ENCODE data around the gene NHERF2.
A peak's percentile ranks its signal among the peaks of the same experiment; 100 is the strongest.

NHERF2 gene

DNA sequence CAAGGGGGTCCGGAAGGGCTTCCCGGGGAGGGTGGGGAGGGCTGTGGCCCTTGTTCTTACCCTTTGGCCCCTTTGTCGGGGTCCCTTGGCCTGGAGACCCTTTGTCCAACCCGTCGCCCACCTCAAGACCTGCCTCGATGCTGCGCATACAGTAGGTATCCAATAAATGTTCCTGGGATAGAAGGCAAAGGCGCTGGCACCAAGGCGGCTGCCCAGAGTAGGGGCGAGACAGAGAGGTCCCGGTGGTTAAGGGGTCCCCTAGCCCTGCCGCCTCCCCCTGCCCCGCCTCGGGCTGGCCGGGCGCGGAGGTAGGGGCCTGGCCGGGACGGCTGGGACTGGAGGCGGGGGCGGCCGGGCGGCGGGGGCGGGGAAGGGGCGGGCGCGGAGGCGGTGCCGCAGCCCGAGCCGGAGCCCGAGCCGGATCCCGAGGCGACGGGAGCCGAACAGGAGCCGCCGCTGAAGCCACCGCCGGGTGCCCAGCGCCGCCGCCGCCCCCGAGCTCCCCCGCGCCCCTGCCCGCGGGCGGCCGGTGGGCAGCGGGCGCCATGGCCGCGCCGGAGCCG, at the start of gene NHERF2:
Gene NHERF2 (plus strand): TSS at position 442 of the 563 bp plus-strand sequence. CDS start 104 bp downstream, at position 546.
- peaks cover 10% of the 10 kb centered on the region for H3K4me1 ChIP-seq (ENCODE audit: control insufficient read depth, insufficient read depth, low read length)
- no peak within 1 kb of the TSS for H3K27ac ChIP-seq (ENCODE audit: low read depth, low read length)
- H3K27me3 ChIP-seq (ENCODE audit: control insufficient read depth, insufficient read depth, low read length) = peaks cover 2% of the 10 kb centered on the region
- peaks cover 3% of the 10 kb centered on the region for H3K36me3 ChIP-seq (ENCODE audit: control insufficient read depth, insufficient read depth, low read length)
- H3K4me3 ChIP-seq (ENCODE audit: low read length) = peak within 1 kb of the TSS; percentile 60
- H3K9ac ChIP-seq (ENCODE audit: low read length) = no peak within 1 kb of the TSS

DNA sequence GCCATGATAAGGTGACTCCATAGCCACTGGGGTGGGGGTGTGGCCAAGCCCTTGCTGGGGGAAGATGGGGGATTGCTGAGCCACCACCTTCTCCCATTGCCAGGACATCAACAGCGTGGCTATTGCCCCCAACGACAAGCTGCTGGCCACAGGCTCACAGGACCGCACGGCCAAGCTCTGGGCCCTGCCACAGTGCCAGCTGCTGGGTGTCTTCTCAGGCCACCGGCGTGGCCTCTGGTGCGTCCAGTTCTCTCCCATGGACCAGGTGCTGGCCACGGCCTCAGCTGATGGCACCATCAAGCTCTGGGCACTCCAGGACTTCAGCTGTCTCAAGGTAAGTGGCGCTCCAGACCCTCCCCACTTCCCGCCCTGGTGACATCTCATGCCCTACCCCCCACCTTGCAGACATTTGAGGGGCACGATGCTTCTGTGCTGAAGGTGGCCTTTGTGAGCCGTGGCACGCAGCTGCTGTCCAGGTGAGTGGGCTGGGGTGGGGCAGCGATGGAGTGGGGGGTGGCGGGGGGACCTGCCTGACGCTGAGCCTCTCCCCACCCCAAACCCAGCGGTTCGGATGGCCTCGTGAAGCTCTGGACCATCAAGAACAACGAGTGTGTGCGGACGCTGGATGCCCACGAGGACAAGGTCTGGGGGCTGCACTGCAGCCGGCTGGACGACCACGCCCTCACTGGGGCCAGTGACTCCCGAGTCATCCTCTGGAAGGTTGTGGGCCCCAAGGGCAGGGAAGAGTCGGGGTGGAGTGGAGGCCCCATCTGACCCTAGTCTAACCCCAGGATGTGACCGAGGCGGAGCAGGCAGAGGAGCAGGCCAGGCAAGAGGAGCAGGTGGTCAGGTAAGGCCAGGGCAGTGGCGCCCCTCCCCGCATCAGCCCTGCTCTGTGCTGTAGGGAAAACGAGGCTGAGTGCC, 49.5 kb upstream of the NHERF2 start:
- Histone ChIP-seq H3K36me3 (ENCODE audit: control insufficient read depth, insufficient read depth, low read length) (peaks cover 30% of the 10 kb centered on the region), H3K4me3 (ENCODE audit: low read length) (no peak overlapping the region), H3K27me3 (ENCODE audit: control insufficient read depth, insufficient read depth, low read length) (peaks cover 16% of the 10 kb centered on the region), H3K4me1 (ENCODE audit: control insufficient read depth, insufficient read depth, low read length) (peaks cover 7% of the 10 kb centered on the region), H3K9ac (ENCODE audit: low read length) (no peak overlapping the region), H3K27ac (ENCODE audit: low read depth, low read length) (no peak overlapping the region)

DNA sequence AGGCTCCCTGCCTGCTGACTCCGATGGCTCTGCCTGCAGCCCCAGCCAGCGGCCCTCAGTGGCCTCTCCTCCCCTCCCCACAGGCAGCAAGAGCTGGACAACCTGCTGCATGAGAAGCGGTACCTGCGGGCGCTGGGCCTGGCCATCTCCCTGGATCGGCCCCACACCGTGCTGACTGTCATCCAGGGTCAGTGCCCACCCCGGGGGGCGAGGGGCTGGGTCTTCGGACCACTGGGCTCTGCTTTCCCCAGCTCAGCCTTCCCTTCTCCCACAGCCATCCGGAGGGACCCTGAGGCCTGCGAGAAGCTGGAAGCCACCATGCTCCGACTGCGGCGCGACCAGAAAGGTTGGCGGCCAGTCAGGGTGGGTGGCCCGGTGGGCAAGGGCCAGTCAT, 48.8 kb upstream of the NHERF2 start:
- H3K4me3 ChIP-seq (ENCODE audit: low read length) = no peak overlapping the region
- no peak overlapping the region for H3K27ac ChIP-seq (ENCODE audit: low read depth, low read length)
- H3K9ac ChIP-seq (ENCODE audit: low read length) = no peak overlapping the region
- peaks cover 30% of the 10 kb centered on the region for H3K36me3 ChIP-seq (ENCODE audit: control insufficient read depth, insufficient read depth, low read length)
- peaks cover 2% of the 10 kb centered on the region for H3K4me1 ChIP-seq (ENCODE audit: control insufficient read depth, insufficient read depth, low read length)
- peaks cover 17% of the 10 kb centered on the region for H3K27me3 ChIP-seq (ENCODE audit: control insufficient read depth, insufficient read depth, low read length)

DNA sequence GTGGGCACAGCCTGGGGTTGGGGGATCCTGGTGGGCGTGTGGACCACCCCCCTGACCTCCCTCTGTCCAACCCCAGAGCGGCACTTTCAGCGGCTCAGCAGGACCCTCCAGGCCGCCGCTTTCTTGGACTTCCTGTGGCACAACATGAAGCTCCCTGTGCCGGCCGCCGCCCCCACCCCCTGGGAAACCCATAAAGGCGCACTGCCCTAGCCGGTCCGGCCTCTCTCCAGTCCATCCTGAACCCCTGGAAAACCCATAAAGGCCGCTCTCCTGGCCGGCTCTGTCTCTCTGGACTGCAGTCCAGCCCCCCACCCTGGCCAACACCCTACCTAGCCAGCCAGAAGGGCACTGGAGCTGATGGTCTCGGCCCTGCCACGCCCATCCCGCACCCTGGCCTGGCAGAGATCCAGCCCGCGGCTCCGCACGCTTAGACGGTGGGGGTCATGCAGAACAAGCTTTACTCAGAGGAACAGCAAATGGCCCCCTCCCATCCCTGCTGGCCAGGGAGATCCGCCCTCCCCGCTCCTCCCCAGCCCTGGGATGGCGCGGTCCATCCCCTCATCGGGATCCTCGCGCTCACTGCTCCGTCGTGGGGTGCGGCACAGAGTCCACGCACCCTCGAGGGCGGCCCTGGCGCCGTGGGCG, 48.1 kb upstream of the NHERF2 start:
- H3K4me3 ChIP-seq (ENCODE audit: low read length) = peak overlapping the region; percentile 40
- H3K27ac ChIP-seq (ENCODE audit: low read depth, low read length) = no peak overlapping the region
- H3K9ac ChIP-seq (ENCODE audit: low read length) = peak overlapping the region; percentile 42
- H3K27me3 ChIP-seq (ENCODE audit: control insufficient read depth, insufficient read depth, low read length) = peaks cover 17% of the 10 kb centered on the region
- peaks cover 30% of the 10 kb centered on the region for H3K36me3 ChIP-seq (ENCODE audit: control insufficient read depth, insufficient read depth, low read length)
- no peaks in the 10 kb centered on the region for H3K4me1 ChIP-seq (ENCODE audit: control insufficient read depth, insufficient read depth, low read length)

DNA sequence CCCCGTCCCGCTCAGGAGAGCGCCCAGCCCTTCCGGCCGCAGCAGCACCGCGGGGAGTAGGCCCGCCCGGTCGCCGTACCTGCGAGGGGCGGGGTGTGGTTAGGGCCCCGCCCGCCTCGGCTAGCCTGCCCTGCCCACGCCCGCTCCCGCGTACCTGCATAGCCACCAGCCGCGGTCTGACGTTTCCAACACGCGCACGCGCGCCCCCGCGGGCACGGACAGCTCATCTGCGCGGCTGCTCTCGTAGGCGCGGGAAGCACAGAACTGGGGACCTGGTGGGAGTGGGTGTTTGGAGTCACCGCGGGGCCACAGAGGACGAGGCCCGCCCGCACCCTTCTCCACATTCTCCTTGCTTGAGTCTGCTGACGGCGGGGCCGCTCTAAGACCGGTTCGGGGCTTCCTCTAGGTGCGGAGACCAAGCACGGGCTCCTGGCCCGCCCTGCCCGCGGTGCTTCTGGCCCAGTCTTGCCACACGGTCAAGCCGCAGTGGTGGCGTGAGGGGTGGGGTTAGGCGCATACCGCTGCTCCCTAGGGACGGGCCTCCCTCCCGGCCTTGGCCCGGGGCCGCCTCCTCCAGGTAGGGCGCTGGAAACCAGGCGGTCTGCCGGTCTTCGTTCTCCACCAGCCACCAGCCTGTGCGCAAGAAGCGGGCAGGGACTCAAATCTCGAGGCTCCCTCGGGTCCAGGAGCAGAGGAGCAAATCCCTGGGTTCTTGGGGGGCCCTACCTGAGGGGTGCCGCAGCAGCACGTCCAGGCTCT, 47.3 kb upstream of the NHERF2 start:
- H3K36me3 ChIP-seq (ENCODE audit: control insufficient read depth, insufficient read depth, low read length) = peaks cover 26% of the 10 kb centered on the region
- peaks cover 17% of the 10 kb centered on the region for H3K27me3 ChIP-seq (ENCODE audit: control insufficient read depth, insufficient read depth, low read length)
- no peak overlapping the region for H3K9ac ChIP-seq (ENCODE audit: low read length)
- no peaks in the 10 kb centered on the region for H3K4me1 ChIP-seq (ENCODE audit: control insufficient read depth, insufficient read depth, low read length)
- H3K27ac ChIP-seq (ENCODE audit: low read depth, low read length) = no peak overlapping the region
- H3K4me3 ChIP-seq (ENCODE audit: low read length) = peak overlapping the region; percentile 19

DNA sequence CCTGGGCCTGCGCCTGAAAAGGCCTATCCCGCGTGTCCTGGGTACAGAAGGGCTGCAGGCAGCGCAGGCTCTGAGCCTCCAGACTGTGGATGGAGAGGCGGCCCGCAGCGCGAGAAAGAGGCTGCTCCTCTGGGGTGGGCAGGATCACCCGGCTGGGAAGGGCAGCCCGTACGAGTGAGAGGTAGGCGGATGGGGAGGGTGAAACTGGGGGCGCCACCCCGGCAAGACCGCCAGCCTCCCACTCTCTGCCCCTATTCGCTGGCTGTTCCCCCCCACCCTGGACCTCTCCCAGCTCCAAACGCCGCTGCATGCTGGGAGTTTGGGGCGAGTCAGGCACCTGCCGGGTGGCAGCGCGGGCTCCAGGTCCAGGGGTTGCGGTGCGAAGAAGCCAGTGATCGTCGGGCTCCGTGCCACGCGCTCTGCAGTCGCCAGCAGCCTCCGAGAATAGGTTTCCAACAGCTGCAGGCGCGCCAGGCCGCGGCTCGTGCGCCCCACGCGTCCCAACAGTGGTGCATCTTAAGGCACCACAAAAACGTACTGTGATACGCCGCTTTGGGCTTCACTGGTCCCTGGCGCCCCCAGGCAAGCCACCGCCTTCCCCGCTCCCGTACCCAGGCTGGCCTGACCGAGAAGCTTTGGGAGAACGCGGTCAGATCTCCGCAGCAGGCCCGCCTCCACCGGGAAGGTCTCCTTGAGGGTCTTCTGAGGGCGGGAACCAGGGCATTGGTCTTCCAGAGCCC, 46.5 kb upstream of the NHERF2 start:
- Histone ChIP-seq H3K9ac (ENCODE audit: low read length) (no peak overlapping the region), H3K4me1 (ENCODE audit: control insufficient read depth, insufficient read depth, low read length) (peaks cover 7% of the 10 kb centered on the region)

DNA sequence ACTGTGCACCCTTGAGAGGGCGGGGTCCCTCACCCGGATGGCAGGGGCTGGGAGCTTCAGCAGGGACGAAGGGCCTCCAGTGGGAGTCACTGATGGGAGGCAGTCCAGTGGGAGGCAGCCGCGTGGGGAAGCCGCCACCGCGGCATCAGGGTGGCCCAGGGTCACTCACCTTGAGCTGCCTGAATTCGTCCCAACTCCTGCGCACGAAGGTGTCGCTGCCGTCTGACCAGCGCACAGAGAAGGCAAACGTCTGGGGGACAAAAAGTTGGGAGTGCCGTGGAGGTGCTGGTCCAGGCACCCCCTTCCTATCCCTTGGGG, 46.0 kb upstream of the NHERF2 start:
- peaks cover 13% of the 10 kb centered on the region for H3K36me3 ChIP-seq (ENCODE audit: control insufficient read depth, insufficient read depth, low read length)
- H3K27me3 ChIP-seq (ENCODE audit: control insufficient read depth, insufficient read depth, low read length) = peaks cover 17% of the 10 kb centered on the region
- no peak overlapping the region for H3K9ac ChIP-seq (ENCODE audit: low read length)
- H3K4me3 ChIP-seq (ENCODE audit: low read length) = peak overlapping the region; percentile 18
- no peak overlapping the region for H3K27ac ChIP-seq (ENCODE audit: low read depth, low read length)
- H3K4me1 ChIP-seq (ENCODE audit: control insufficient read depth, insufficient read depth, low read length) = peaks cover 7% of the 10 kb centered on the region

More for the DNA sequence above, 46.5 kb upstream of the NHERF2 start:
- Histone ChIP-seq H3K27me3 (ENCODE audit: control insufficient read depth, insufficient read depth, low read length) (peaks cover 17% of the 10 kb centered on the region), H3K27ac (ENCODE audit: low read depth, low read length) (no peak overlapping the region), H3K36me3 (ENCODE audit: control insufficient read depth, insufficient read depth, low read length) (peaks cover 18% of the 10 kb centered on the region), H3K4me3 (ENCODE audit: low read length) (peak overlapping the region; percentile 19)

DNA sequence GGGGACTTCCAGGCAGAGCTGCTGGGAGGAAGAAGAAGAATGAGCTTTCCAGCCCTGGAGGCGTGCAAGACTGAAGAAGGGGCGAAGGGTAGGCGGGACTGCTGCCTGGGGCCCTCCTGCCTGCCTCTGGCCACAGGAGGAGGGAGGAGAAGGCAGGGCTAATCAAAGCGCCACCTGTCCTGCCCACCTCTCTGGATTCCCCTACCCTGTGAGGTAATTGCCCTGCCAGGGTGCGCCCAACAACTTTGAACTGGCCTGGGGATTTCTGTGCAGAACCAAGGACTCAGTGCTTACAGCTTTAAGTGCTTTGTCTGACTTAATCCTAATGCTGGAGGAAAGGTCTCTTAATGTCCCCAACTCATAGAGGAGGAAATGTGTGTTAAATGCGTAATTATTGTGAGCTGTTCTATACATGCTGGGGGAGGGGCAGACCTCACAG, 45.3 kb upstream of the NHERF2 start, which contains the start of gene NOXO1:
Gene NOXO1 (minus strand): TSS at position 72 of the 439 bp plus-strand sequence. CDS start 290 bp downstream, outside the sequence.
- H3K9ac ChIP-seq (ENCODE audit: low read length) = no peak within 1 kb of the TSS
- H3K4me1 ChIP-seq (ENCODE audit: control insufficient read depth, insufficient read depth, low read length) = peaks cover 7% of the 10 kb centered on the region
- peaks cover 17% of the 10 kb centered on the region for H3K27me3 ChIP-seq (ENCODE audit: control insufficient read depth, insufficient read depth, low read length)
- peaks cover 9% of the 10 kb centered on the region for H3K36me3 ChIP-seq (ENCODE audit: control insufficient read depth, insufficient read depth, low read length)
- peak within 1 kb of the TSS; percentile 18 for H3K4me3 ChIP-seq (ENCODE audit: low read length)
- no peak within 1 kb of the TSS for H3K27ac ChIP-seq (ENCODE audit: low read depth, low read length)

DNA sequence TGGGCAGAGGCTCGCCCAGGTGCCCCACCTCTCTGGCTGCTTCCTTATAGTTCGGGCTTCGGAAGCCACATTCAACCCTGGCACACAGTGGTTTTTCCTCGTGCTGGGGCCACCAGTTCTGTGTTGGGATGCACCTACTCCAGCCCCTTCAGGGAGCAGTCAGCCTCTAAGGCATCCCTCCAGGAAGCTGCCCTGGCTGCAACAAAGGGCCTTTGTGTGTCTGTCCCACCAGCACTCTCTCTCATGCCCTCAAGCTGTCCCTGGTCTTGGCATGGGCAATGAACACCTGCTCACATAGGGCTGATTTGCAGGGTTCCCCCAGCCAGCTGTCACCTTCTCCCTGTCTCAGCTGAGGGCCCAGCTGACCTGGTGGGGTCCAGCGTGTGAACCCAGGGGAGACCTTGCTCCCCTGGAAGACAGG, 44.7 kb upstream of the NHERF2 start:
- peaks cover 8% of the 10 kb centered on the region for H3K36me3 ChIP-seq (ENCODE audit: control insufficient read depth, insufficient read depth, low read length)
- H3K4me1 ChIP-seq (ENCODE audit: control insufficient read depth, insufficient read depth, low read length) = peaks cover 7% of the 10 kb centered on the region
- H3K4me3 ChIP-seq (ENCODE audit: low read length) = no peak overlapping the region
- H3K27ac ChIP-seq (ENCODE audit: low read depth, low read length) = no peak overlapping the region
- H3K9ac ChIP-seq (ENCODE audit: low read length) = no peak overlapping the region
- peaks cover 17% of the 10 kb centered on the region for H3K27me3 ChIP-seq (ENCODE audit: control insufficient read depth, insufficient read depth, low read length)

DNA sequence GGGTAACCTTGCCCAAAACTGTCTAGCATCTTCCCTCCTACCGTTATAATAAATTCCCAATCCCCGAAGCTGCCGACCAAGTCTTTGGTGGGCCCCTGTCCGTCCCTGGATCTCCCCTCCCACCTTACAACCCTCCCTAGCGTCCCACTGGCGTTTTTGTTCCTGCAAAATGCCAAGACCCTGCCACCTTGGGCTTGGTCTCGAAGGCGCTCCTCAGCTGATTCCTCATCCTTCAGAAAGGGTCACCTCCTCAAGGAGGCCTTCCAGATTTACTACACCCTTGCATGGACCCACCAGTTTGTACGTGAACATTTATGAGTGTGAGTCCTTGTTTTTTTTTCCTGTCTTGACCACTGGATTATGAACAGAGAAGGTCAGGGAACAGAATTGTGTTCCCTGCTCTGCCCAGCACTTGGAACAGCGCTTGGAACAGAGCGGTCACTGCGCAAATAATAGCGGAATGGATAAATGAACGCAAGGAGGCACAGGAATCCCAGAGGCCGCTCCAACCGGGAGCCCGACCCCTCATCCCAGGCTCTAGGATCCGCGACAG, 43.6 kb upstream of the NHERF2 start:
- Histone ChIP-seq H3K27me3 (ENCODE audit: control insufficient read depth, insufficient read depth, low read length) (peaks cover 17% of the 10 kb centered on the region), H3K36me3 (ENCODE audit: control insufficient read depth, insufficient read depth, low read length) (peaks cover 9% of the 10 kb centered on the region), H3K9ac (ENCODE audit: low read length) (no peak overlapping the region), H3K4me3 (ENCODE audit: low read length) (peak overlapping the region; percentile 74), H3K27ac (ENCODE audit: low read depth, low read length) (peak overlapping the region; percentile 51), H3K4me1 (ENCODE audit: control insufficient read depth, insufficient read depth, low read length) (peaks cover 7% of the 10 kb centered on the region)

Data from rectal smooth muscle tissue (tissue), 1 donor.